NCI-H774 (cell line): Measurements from ENCODE around the gene NENF.
A peak's percentile ranks its signal among the peaks of the same experiment; 100 is the strongest.

ENCODE experiments used
- DNase-seq: peaks from one replicate; lab custom pipeline; 2025; lab: John Stamatoyannopoulos, UW

Gene NENF

GRCh38 chr1:212431644-212432043 is 1.1 kb upstream of the NENF start:
- DNase-seq, result no peak

- no peak for DNase-seq
Measured at GRCh38 chr1:212432272-212432660, 454 bp upstream of the NENF start.

DNA sequence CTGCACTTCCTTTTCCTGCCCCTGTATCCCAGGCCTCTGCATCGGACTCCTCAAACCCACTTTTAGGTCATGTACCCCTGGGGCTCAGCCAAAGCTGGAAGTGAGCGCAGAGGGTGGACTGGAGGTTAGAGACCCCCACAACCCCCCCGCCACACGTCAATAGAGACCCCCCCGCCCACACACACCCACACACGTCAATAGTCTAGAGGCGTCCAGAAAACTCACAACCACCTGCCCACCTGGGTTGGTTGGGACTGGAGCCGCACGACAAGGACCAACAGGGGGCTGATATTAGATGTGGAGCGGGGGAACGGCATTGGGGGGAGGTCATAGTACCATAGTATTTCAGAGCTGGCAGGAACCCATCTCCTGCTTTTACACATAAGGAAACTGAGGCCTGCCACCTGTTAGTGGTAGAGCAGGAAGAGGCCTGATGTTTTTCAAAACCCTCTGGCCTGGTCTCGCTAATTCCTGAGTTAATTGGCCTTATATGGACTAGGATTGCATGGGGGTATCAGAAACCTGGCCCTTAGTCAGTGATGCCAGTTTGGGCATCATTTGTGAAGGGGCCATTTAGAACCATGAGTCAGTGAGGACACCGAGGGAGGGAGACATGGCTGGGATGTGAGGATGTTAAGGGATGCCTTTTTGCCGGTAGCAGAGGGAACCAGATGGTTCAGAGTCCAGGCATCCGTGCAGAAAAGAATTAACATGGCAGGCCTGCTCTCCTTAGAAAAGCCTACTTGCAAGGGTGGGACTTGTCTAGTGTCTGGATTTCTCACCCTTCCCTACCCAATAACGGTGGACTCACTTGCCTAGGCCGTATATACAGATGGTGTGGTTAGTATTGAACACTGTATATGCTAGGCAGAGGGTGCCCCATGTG is 1.1 kb downstream of the NENF start:
- DNase-seq, result no peak

- DNase-seq, result no peak
Measured at GRCh38 chr1:212434992-212435391, 2.3 kb downstream of the NENF start.

- no peak for DNase-seq
Measured at GRCh38 chr1:212437179-212437798, 4.6 kb downstream of the NENF start.

DNA sequence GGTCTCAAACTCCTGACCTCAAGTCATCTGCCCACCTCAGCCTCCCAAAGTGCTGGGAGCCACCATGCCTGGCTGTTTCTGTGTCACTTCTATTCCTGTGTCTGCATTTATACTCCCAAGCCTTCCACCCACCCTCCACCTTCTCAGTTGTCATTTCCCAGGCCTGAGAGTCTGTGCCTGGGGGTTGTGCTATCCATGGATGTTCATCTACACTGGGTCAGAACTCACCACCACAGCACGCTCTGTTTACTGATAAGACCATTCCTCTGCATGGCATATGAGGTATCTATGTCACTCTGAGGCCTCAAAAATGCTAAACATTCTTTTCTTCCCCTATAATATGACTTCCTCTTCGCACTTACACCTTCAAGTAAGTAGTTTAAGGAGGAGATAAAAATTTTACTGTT is 6.1 kb downstream of the NENF start:
- no peak for DNase-seq

DNA sequence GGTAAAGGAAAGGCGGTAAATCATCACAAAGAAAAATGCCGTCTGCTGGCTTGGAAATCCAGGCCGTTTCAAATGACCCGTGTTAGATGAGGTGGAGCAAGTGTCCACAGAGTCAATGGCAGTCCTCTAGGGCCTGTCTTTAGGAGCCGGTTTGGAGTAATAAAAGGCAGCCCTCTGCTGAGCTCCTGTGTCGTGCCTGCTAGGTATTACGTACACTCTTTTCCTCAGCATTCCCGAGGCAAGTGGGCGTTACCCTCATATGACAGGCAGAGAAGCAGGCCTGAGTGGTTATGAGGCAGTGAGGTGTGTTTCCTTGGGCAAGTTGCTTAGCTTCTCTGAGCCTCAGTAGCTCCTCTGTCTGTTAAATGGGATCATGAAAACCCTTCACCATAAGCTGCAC is 7.7 kb downstream of the NENF start:
- DNase-seq, result no peak

GRCh38 chr1:212442408-212442807 is 9.7 kb downstream of the NENF start:
- DNase-seq, result no peak

DNA sequence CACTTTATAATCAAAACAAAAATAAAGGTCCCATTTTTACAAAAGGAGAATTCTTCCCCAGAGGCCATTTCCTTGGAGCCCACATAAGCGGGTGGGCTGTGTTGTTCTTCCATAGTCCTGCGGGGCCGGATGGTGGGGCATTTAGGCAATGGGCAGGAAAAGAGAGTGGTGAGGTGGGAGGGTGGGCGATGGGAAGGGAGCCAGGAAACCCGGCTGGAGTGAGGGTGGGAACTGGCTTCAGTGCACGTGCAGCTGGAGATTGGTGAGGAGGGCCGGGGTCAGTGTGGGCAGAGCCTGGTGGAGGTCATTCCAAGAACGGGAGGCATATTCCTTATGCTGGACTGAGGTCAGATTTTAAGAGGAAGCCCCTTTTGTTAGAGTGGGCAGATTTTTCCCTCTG is 13.6 kb downstream of the NENF start:
- DNase-seq, result no peak

- DNase-seq, result no peak
Measured at GRCh38 chr1:212447478-212447877, 14.8 kb downstream of the NENF start.

- no peak for DNase-seq
Measured at GRCh38 chr1:212450331-212450881, 17.7 kb downstream of the NENF start.

GRCh38 chr1:212451416-212452322 is 18.9 kb downstream of the NENF start:
- no peak for DNase-seq

GRCh38 chr1:212452323-212453155 is 19.8 kb downstream of the NENF start:
- DNase-seq, result no peak

DNA sequence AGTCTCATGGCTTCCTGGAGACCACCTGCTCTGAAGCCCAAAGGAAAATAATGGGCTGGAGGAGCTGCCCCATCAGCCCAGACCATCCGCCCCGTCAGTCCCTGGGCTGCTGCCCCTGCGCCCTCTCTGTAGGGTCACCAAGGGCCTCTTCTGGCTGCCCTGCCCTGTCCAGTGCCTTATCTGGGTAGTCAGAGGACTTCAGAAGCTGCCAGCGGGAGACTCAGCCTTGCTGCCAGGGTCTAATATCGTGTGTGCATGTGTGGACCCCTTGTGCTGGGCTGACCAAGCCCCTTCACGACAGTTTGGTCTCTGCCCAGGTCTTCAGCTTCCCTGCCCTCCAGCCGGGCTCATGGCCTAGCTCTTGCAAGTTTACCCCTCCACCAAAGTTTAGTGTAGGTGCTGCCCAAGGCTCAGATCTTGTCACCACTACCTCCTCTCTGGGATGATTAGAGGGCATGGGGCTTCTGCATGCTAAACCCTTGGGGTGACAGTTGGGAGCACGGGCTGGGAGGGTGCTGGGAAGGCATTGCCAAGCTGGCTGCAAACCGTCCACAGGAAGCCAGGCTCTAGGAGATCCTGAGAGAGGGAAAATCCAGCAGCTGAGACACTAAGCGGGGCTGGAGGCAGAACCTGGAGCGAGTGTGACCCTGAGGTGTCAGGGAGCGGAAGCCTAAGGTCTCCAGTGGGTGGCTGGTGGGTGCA is 20.6 kb downstream of the NENF start:
- DNase-seq, result no peak

DNA sequence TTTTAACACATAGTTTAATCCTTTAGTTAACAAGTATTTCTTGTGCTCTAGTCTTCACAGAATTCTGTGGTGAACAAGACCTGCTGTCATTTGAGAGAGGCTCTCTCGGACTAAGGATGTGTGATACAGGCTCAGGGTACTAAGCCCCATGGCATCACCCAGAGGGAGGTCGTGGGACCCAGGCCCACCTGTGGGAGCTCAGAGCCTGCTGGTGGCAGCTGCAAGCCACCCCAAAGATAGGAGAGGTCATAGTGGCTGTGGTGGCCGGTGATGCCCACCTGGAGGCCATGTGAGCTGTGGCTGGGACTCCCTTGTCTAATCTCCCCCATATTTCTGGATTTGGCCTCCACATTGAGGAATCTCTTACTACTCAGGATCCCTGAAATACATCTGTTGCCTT is 22.0 kb downstream of the NENF start:
- no peak for DNase-seq

GRCh38 chr1:212455401-212455800 is 22.7 kb downstream of the NENF start:
- no peak for DNase-seq

GRCh38 chr1:212455803-212456528 is 23.2 kb downstream of the NENF start:
- DNase-seq, result peak; percentile 68

DNA sequence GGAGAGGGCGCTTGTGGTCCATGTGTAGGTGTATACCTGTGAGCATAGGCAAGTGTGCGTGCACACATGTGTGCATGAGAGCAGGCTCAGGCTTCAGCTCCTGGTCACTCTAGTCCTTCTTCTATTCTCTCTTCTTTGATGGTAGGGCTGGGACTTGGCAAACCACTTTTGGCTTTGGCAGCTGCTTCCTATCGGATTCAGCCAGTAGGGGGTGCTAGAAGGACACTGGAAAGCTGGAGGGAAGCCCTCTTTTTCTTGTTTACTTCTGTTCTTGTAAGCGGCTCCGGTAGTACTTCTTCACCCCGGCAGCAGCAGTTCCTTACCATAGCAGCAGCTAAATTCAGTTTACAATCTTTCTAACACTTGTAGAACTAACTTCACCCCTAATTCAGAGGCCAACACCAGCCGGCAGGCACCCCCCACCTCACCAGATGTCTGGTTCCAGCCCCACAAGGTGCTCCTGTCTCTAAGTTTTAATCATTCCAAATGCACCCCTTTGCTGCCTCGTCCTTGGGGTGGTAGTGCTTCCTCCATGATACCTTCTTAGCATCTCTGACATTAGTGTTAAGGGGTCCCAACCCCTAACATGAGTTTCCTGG is 25.1 kb downstream of the NENF start:
- DNase-seq, result peak; percentile 55

DNA sequence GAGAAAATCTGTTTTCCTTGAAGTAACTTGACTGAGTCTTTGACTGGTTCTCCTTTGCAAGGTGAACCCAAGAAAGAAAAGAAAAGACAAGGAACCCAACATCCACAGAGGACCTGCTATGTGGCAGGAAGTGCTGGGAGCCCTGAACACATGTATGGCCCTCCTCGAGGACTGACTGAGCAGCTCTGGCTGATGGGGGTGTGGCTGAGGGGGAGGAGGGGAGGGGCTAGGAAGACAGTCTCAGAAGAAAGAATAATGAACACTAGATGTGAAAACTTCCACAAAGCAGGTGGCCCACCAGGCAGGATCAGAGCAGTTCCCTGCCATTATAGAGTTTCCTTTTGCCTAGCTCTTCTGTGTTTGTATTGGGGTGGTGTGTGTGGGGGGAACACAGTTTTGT is 26.1 kb downstream of the NENF start:
- DNase-seq, result no peak

DNA sequence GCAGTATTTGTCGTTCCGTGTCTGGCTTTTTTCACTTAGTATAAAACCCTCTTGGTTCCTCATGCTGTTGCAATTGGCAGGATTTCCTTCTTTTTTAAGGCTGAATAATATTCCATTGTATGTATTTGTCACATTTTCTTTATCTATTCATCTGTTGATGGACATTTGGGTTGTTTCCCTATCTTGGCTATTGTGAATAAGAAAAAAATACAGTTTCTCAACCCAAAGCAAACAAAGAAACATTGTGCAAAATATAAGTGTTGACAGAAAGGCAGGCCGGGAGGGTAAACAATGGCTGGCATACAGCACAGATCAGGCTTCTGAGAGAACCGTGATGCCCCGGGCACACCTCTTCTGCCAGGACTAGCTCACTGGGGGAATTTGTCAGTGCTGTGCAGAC is 26.9 kb downstream of the NENF start:
- no peak for DNase-seq
